Measurements from ENCODE around the gene ATP7A.
"Not testable (repeated sequence)": the region's sequence is repeated elsewhere in the genome, so short reads cannot be mapped to it uniquely, and the experiment has no call there.

The ATP7A gene

DNA sequence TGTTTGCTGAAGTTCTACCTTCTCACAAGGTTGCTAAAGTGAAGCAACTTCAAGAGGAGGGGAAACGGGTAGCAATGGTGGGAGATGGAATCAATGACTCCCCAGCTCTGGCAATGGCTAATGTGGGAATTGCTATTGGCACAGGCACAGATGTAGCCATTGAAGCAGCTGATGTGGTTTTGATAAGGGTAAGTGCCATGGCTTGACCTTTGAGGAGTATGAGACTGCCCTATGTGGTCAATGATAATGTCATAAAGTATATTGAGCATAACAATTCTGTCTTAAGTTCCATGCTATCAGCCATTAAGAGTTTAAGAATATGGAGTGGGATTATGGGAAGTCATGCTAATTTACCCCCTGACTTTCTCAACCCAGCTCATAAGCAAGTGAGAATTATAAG, 132.1 kb downstream of the ATP7A start:
- TF ChIP-seq, protein P1, sequence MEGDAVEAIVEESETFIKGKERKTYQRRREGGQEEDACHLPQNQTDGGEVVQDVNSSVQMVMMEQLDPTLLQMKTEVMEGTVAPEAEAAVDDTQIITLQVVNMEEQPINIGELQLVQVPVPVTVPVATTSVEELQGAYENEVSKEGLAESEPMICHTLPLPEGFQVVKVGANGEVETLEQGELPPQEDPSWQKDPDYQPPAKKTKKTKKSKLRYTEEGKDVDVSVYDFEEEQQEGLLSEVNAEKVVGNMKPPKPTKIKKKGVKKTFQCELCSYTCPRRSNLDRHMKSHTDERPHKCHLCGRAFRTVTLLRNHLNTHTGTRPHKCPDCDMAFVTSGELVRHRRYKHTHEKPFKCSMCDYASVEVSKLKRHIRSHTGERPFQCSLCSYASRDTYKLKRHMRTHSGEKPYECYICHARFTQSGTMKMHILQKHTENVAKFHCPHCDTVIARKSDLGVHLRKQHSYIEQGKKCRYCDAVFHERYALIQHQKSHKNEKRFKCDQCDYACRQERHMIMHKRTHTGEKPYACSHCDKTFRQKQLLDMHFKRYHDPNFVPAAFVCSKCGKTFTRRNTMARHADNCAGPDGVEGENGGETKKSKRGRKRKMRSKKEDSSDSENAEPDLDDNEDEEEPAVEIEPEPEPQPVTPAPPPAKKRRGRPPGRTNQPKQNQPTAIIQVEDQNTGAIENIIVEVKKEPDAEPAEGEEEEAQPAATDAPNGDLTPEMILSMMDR (IDR thresholded peaks at IDR 0.05; ENCODE audit: control insufficient read depth, insufficient read depth, low read depth, low read length, missing control alignments) = no peak
- H3K4me3 ChIP-seq (ENCODE audit: control insufficient read depth, low read depth, low read length) = no peak overlapping the region
- DNase-seq (ENCODE audit: low read depth) = no peak

DNA sequence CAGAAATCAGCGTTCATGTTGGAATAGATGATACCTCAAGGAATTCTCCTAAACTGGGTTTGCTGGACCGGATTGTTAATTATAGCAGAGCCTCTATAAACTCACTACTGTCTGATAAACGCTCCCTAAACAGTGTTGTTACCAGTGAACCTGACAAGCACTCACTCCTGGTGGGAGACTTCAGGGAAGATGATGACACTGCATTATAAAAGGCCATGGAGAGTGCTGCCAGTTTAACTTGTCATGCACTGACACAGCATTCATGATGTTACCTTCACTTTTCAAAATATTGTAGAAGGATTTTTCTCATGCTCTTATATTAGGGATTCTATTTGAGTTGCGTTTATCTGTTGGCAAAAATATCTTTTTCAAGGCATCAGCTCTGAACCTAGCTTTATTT, 135.9 kb downstream of the ATP7A start:
- H3K4me3 ChIP-seq (ENCODE audit: control insufficient read depth, low read depth, low read length) = no peak overlapping the region
- TF ChIP-seq, protein P1 (IDR thresholded peaks at IDR 0.05; ENCODE audit: control insufficient read depth, insufficient read depth, low read depth, low read length, missing control alignments) = no peak
- DNase-seq (ENCODE audit: low read depth) = no peak

DNA sequence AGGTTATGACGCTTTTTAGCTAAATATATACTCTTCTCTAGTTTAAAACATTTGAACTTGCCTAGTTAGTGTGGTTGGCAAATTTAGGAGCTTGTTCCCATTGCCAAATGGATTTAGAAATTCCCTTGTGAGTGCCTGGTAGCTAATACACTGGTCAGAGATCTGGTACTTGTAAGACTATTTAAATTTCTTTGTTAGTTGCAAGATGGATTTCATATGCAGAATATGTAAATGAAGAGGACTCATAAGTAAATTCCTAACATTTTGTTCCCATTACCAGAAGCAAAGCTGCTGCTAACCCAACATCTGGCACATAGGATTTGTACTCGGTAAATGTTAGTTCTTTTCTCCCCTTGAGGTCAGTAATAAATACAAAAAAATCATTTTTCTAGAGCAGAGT, 137.6 kb downstream of the ATP7A start:
- H3K4me3 ChIP-seq (ENCODE audit: control insufficient read depth, low read depth, low read length) = no peak overlapping the region
- no peak for DNase-seq (ENCODE audit: low read depth)
- TF ChIP-seq, protein P1 (IDR thresholded peaks at IDR 0.05; ENCODE audit: control insufficient read depth, insufficient read depth, low read depth, low read length, missing control alignments) = no peak

DNA sequence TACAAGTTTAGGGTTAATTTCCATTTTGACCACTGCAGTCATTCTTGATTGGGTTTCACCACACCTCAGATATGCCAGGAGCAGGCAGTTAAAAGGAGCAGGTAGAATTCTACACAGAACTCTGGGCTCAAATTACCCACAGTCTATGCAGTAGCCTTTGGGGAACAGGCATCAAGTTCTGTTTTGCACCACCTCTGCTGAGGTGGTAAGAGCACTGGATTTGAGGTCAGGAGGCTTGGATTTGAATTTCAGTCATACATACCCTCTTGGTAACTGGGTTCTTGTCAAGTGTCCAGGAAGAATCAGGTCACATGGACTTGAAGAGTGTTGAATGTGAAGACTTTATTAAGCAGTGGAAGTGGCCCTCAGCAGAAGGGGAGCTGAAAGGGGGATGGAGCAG, 153.2 kb downstream of the ATP7A start:
- DNase-seq (ENCODE audit: low read depth) = no peak
- no peak overlapping the region for H3K4me3 ChIP-seq (ENCODE audit: control insufficient read depth, low read depth, low read length)
- TF ChIP-seq, protein P1 (IDR thresholded peaks at IDR 0.05; ENCODE audit: control insufficient read depth, insufficient read depth, low read depth, low read length, missing control alignments) = no peak

DNA sequence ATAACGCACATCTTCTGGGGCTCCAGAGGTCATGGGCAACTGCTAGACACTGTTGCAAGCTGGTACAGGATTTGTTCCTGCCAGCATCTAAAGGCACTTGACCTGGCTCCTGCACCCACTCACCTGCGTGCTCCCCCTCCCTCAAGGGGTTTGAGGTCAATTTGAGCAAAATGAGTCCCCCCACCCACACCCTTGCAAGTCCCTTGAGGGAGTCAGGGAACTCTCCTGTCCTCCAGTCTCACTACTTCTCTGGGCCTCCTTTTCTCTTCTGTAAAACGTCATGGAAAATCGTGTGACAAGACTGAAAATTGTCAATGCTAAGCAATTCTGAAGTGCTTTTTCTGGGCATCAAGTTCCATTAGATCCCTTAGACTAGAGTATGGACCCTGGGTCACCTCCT, 153.7 kb downstream of the ATP7A start:
- no peak overlapping the region for H3K4me3 ChIP-seq (ENCODE audit: control insufficient read depth, low read depth, low read length)
- TF ChIP-seq, protein P1 (IDR thresholded peaks at IDR 0.05; ENCODE audit: control insufficient read depth, insufficient read depth, low read depth, low read length, missing control alignments) = no peak
- DNase-seq (ENCODE audit: low read depth) = no peak

DNA sequence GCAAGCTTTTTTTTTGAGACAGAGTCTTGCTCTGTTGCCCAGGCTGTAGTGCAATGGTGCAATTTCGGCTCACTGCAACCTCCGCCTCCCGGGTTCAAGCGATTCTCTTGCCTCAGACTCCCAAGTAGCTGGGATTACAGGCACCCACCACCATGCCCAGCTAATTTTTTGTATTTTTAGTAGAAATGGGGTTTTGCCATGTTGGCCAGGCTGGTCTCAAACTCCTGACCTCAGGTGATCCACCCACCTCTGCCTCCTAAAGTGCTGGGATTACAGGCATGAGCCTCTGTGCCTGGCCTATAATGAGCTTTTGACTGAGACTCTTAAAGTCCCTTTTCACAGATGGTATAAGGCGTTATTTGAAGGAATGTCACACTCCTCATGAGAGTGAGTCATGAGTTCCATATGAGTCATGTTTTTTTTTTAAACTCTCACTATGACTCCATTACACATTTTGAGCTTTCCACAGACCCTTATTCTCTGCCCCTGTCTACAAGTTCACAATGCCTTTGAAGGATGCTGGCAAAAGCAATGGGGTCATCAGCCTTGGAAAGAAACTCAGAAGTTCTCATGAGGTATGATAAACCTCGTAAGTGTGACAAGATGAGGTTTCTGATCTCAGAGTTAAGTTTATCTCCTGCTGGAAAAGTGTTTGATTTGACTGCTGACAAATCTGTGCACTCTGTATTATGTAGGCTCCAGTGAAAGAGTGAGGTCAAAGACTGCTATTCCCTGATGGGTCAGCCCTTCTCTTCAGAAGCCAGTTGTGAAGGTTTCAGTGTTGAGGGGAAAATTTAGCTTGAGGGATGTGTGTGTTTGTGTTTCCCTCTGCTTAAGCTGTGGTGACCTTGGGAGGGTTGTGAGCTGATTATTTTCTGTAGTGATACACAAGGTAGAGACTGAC, 154.5 kb downstream of the ATP7A start:
- not testable (repeated sequence) for H3K4me3 ChIP-seq (ENCODE audit: control insufficient read depth, low read depth, low read length)
- DNase-seq (ENCODE audit: low read depth) = peak; percentile 31

DNA sequence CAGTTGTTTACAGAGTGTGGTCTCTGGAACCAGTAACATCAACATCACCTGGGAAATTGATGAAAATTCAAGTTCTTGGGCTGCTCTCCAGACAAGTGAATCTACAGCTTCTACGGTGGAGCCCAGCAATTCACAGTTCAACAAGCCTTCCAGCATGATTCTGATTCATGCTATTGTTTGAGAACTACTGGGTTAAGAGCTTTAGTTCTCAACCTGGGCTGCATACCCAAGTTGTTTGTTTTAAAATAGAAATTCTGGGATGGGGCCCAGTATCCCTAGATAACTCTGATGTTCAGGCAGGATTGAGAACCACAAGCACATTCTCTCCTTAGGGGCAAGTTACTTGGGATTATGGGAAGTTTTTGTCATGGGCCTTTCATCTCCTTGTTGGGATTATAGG, 155.6 kb downstream of the ATP7A start:
- TF ChIP-seq, protein P1 (IDR thresholded peaks at IDR 0.05; ENCODE audit: control insufficient read depth, insufficient read depth, low read depth, low read length, missing control alignments) = no peak
- no peak overlapping the region for H3K4me3 ChIP-seq (ENCODE audit: control insufficient read depth, low read depth, low read length)
- DNase-seq (ENCODE audit: low read depth) = no peak

Data from AG09309 (cell line).